Endothelial cell of umbilical vein (primary cell): ENCODE results near the gene CCDC30. TPM values are rescaled to one million over a fixed set of nuclear protein-coding genes. Genes with fewer than 3 reads are reported as not detected.

Source experiments
- BruUV-seq: library from RNA; stranded (reverse); fragments of 400-500 nt; replicated peaks from 2 replicates; lab custom pipeline; 2021; lab: Mats Ljungman, UMichigan
- CTCF ChIA-PET: fragments of 300-600, 350-600 bp; sonication (Branson Sonifier 250); formaldehyde crosslinking; loops from one replicate; lab custom pipeline; 2021; ENCODE audit warnings: antibody characterized with exemption, inconsistent platforms; lab: Charles Lee
- POLR2A ChIA-PET: fragments of 300-600, 350-600 bp; sonication (Branson Sonifier 250); formaldehyde crosslinking; loops from one replicate; lab custom pipeline; 2021; ENCODE audit warnings: antibody characterized with exemption, inconsistent platforms; lab: Charles Lee
- DNase-seq: peaks from one replicate; pipeline ENCODE4 v3.0.0-alpha.2; 2011; ENCODE audit warnings: low read depth, low spot score
- FAIRE-seq: peaks from 2 replicates; lab custom pipeline; 2011; peaks lifted over from hg19 to GRCh38; lab: Jason Lieb, UNC
- H2AFZ ChIP-seq: 2 replicates; pipeline ENCODE4 v1.6.0; 2012; ENCODE audit warnings: low read depth, low read length, control low read depth, inconsistent platforms
- H3K27ac ChIP-seq: 2 replicates; pipeline ENCODE4 v1.5.1; 2011; ENCODE audit warnings: low read depth, mild to moderate bottlenecking, control low read depth, low read length, moderate library complexity; ENCODE audit not compliant: insufficient read depth
- H3K27me3 ChIP-seq, 2 experiments: 2 replicates each; pipeline versions ENCODE4 v1.6.0 to v1.6.1; 2011; ENCODE audit warnings: low read length in 2 of 2, mixed read lengths in 1 of 2; ENCODE audit not compliant: control insufficient read depth in 2 of 2, insufficient read depth in 2 of 2
- H3K36me3 ChIP-seq, 2 experiments: 2 replicates in 1 of 2; 3 replicates in 1 of 2; pipeline ENCODE4 v1.5.1; 2011; ENCODE audit warnings: low read length in 2 of 2, mild to moderate bottlenecking in 1 of 2, moderate library complexity in 1 of 2; ENCODE audit not compliant: control insufficient read depth in 2 of 2, insufficient read depth in 2 of 2; ENCODE audit errors: extremely low read depth in 1 of 2
- H3K4me1 ChIP-seq: 3 replicates; pipeline ENCODE4 v1.5.1; 2011; ENCODE audit warnings: mild to moderate bottlenecking, low read length; ENCODE audit not compliant: control insufficient read depth, insufficient read depth; ENCODE audit errors: extremely low read depth
- H3K4me2 ChIP-seq: 2 replicates; pipeline ENCODE4 v1.6.1; 2011; ENCODE audit warnings: low read length, control low read depth, mixed read lengths; ENCODE audit not compliant: insufficient read depth
- H3K4me3 ChIP-seq, 3 experiments: fragments of 200-600 bp in 1 of 3; sonication (generic), shearing (Covaris generic) in 1 of 3; replicated peaks in 1 of 3; 2 replicates each; pipeline ENCODE4 v1.5.1; 2011 to 2016; ENCODE audit warnings: control low read depth in 3 of 3, low read length in 3 of 3, mild to moderate bottlenecking in 2 of 3, inconsistent platforms in 1 of 3, low read depth in 1 of 3, moderate library complexity in 1 of 3; ENCODE audit not compliant: insufficient read depth in 1 of 3
- H3K79me2 ChIP-seq: 2 replicates; pipeline ENCODE4 v1.6.0; 2012; ENCODE audit warnings: low read length, inconsistent platforms; ENCODE audit not compliant: control insufficient read depth, insufficient read depth
- H3K9ac ChIP-seq: replicated peaks from 2 replicates; pipeline ENCODE3; 2011; ENCODE audit warnings: low read length, control low read depth; ENCODE audit not compliant: insufficient read depth; ENCODE audit errors: extremely low read depth
- H3K9me1 ChIP-seq: replicated peaks from 3 replicates; pipeline ENCODE4 v1.6.0; 2011; ENCODE audit warnings: mild to moderate bottlenecking, low read length; ENCODE audit not compliant: control insufficient read depth, insufficient read depth; ENCODE audit errors: extremely low read depth
- H3K9me3 ChIP-seq: replicated peaks from 2 replicates; pipeline ENCODE4 v1.5.1; 2012; ENCODE audit warnings: low read length, inconsistent platforms; ENCODE audit not compliant: control insufficient read depth, insufficient read depth
- H4K20me1 ChIP-seq: replicated peaks from 2 replicates; pipeline ENCODE3; 2011; ENCODE audit warnings: mild to moderate bottlenecking, low read length; ENCODE audit not compliant: control insufficient read depth, insufficient read depth; ENCODE audit errors: extremely low read depth
- CTCF ChIP-seq, 2 donors: IDR thresholded peaks; 1 replicate in 1 of 2; 2 replicates in 1 of 2; pipeline ENCODE4 v1.5.1; 2011; ENCODE audit warnings: low read length in 2 of 2, mild to moderate bottlenecking in 2 of 2, moderate library complexity in 2 of 2, control low read depth in 1 of 2, inconsistent platforms in 1 of 2, low read depth in 1 of 2; ENCODE audit not compliant: insufficient read depth in 1 of 2; ENCODE audit errors: extremely low read depth in 1 of 2
- EZH2 ChIP-seq: IDR thresholded peaks from 2 replicates; pipeline ENCODE4 v1.6.1; 2012; ENCODE audit warnings: borderline replicate concordance, low read depth, mild to moderate bottlenecking, moderate library complexity, low read length, inconsistent platforms; ENCODE audit not compliant: severe bottlenecking
- FOS ChIP-seq: IDR thresholded peaks from 2 replicates; pipeline ENCODE4 v1.6.1; 2011; ENCODE audit warnings: mild to moderate bottlenecking, low read length, moderate library complexity, borderline replicate concordance; ENCODE audit not compliant: insufficient read depth
- GATA2 ChIP-seq: IDR thresholded peaks from 2 replicates; pipeline ENCODE4 v1.7.0; 2011; ENCODE audit warnings: low read depth, mild to moderate bottlenecking, moderate library complexity, mixed read lengths, low read length; ENCODE audit not compliant: insufficient read length, insufficient read depth
- JUN ChIP-seq: IDR thresholded peaks from 2 replicates; pipeline ENCODE4 v1.6.1; 2011; ENCODE audit warnings: borderline replicate concordance, low read depth; ENCODE audit not compliant: insufficient read length, insufficient read depth
- MYC ChIP-seq: IDR thresholded peaks from one replicate; pipeline ENCODE4 v1.6.1; 2011; ENCODE audit warnings: mild to moderate bottlenecking, low read depth, low read length
- POLR2A ChIP-seq: IDR thresholded peaks from 2 replicates; pipeline ENCODE4 v1.6.1; 2012; ENCODE audit warnings: low read depth, mild to moderate bottlenecking, control low read depth, low read length
- POLR2AphosphoS5 ChIP-seq: IDR thresholded peaks from 2 replicates; pipeline ENCODE4 v1.6.1; 2012; ENCODE audit warnings: low read depth, mild to moderate bottlenecking, control low read depth, low read length, moderate library complexity; ENCODE audit not compliant: insufficient read depth
- dilution Hi-C: fragments of 300-500 bp; cut with MboI; formaldehyde crosslinking; loops from one replicate; pipeline ENCODE4 v1.15.0; 2019; ENCODE audit warnings: low sequenced_read_pairs; ENCODE audit not compliant: extremely low pct_ligation_motif_present
- intact Hi-C: fragments of 100-400 bp; cut with micrococcal nuclease; formaldehyde crosslinking; loops from one replicate; pipeline ENCODE4 v1.10.0; 2022
- polyA plus RNA-seq, 4 experiments: library from polyadenylated mRNA; depleted of rRNA in 3 of 4; stranded (reverse) in 3 of 4; unstranded in 1 of 4; fragments of >200 nt; gene quantifications; 2 replicates each; pipeline versions ENCODE4 v1.2.1 to v1.2.3, GENCODE V29; 2011 to 2012; ENCODE audit warnings: missing spikeins in 1 of 4
- total RNA-seq: library from RNA; stranded (reverse); gene quantifications from 2 replicates; pipeline ENCODE4 v1.2.3, GENCODE V29; 2021
- TF ChIP-seq, protein P1 (sequence below): IDR thresholded peaks from 2 replicates; pipeline ENCODE4 v1.6.1; 2011; ENCODE audit not compliant: insufficient read depth, insufficient read length

CCDC30 gene
- total and polyA plus RNA-seq, 2 donors (not counting 3 experiments of a cell fraction or from before 2014, with no cell fraction given), result 0.19 to 2.9 TPM

GRCh38 chr1:42430286-42431135 lies 32.6 kb upstream of the CCDC30 start:
- Histone ChIP-seq H3K36me3 (no peaks in the 10 kb centered on the region), H3K4me1 (peaks cover 12% of the 10 kb centered on the region), H3K27ac (no peak overlapping the region), H3K9me1 (no peaks in the 10 kb centered on the region), H2AFZ (no peak overlapping the region), H3K4me2 (no peak overlapping the region), H3K4me3 (no peak overlapping the region), H3K9ac (no peak overlapping the region), H4K20me1 (no peaks in the 10 kb centered on the region), H3K27me3 (no peaks in the 10 kb centered on the region), H3K9me3 (no peaks in the 10 kb centered on the region), H3K79me2 (no peaks in the 10 kb centered on the region)
- dilution Hi-C loops, result no loop called here
- BruUV-seq, result no TSS peak
- ChIA-PET POLR2A (no interaction called here), CTCF (interaction anchor here (0.6 to 1.2 kb wide), 2 partner anchors 9 to 52 kb away, joined by 3 to 4 read pairs; no protein-coding TSS in a partner anchor)
- intact Hi-C loops, result no loop called here
- no peak for TF ChIP-seq JUN
- TF ChIP-seq EZH2, result no peak
- TF ChIP-seq MYC, result no peak
- TF ChIP-seq GATA2, result no peak
- DNase-seq (peak; percentile 12), FAIRE-seq (no peak)

GRCh38 chr1:42431514-42431913 lies 31.6 kb upstream of the CCDC30 start:
- H3K27me3 ChIP-seq, result no peaks in the 10 kb centered on the region
- H3K79me2 ChIP-seq, result no peaks in the 10 kb centered on the region
- no peaks in the 10 kb centered on the region for H4K20me1 ChIP-seq
- no TSS peak for BruUV-seq
- no peaks in the 10 kb centered on the region for H3K9me1 ChIP-seq
- no peak overlapping the region for H3K4me2 ChIP-seq
- no peak for FAIRE-seq
- CTCF ChIA-PET, result no interaction called here
- H3K4me1 ChIP-seq, result peaks cover 12% of the 10 kb centered on the region
- no peak overlapping the region for H3K4me3 ChIP-seq
- no peak overlapping the region for H2AFZ ChIP-seq
- H3K27ac ChIP-seq, result no peak overlapping the region
- TF ChIP-seq POLR2A (no peak), MYC (no peak), JUN (no peak), POLR2AphosphoS5 (no peak), FOS (no peak), EZH2 (no peak), GATA2 (no peak), CTCF (IDR thresholded peaks at IDR 0.05; ENCODE audit: extremely low read depth in 1 of 2, insufficient read depth in 1 of 2, low read depth in 1 of 2, low read length in 2 of 2) (no peak)
- TF ChIP-seq, protein P1, sequence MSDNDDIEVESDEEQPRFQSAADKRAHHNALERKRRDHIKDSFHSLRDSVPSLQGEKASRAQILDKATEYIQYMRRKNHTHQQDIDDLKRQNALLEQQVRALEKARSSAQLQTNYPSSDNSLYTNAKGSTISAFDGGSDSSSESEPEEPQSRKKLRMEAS, result no peak
- DNase-seq, result no peak
- no peak overlapping the region for H3K9ac ChIP-seq
- intact Hi-C loops, result no loop called here
- dilution Hi-C loops, result no loop called here
- POLR2A ChIA-PET, result no interaction called here
- H3K9me3 ChIP-seq, result no peaks in the 10 kb centered on the region
- no peaks in the 10 kb centered on the region for H3K36me3 ChIP-seq
